NCI-H2227 (cell line): ENCODE results near the gene SPDYE17.
"Not testable (repeated sequence)": the region's sequence is repeated elsewhere in the genome, so short reads cannot be mapped to it uniquely, and the experiment has no call there.

Source experiments
- DNase-seq: peaks from one replicate; lab custom pipeline; 2025; ENCODE audit not compliant: unreplicated experiment; lab: John Stamatoyannopoulos, UW

Gene SPDYE17

GRCh38 chr7:77032261-77032660, at the start of gene SPDYE17:
SPDYE17 (minus strand) TSS chr7:77032361; CDS start chr7:77030570, 1,791 bp downstream.
- not testable (repeated sequence) for DNase-seq

- DNase-seq, result not testable (repeated sequence)
These were observed 48.1 kb upstream of the SPDYE17 start for GRCh38 chr7:77080236-77080635.

GRCh38 chr7:77079624-77080023, 47.5 kb upstream of the SPDYE17 start:
- DNase-seq, result not testable (repeated sequence)

- not testable (repeated sequence) for DNase-seq
These were observed 47.0 kb upstream of the SPDYE17 start for GRCh38 chr7:77079112-77079511.

- DNase-seq, result not testable (repeated sequence)
These were observed 44.9 kb upstream of the SPDYE17 start for GRCh38 chr7:77077060-77077459.

GRCh38 chr7:77074786-77075396, 42.7 kb upstream of the SPDYE17 start:
- DNase-seq, result not testable (repeated sequence)

- DNase-seq, result not testable (repeated sequence)
These were observed 38.9 kb upstream of the SPDYE17 start for GRCh38 chr7:77071108-77071507.

GRCh38 chr7:77065869-77066268, 33.7 kb upstream of the SPDYE17 start:
- DNase-seq, result not testable (repeated sequence)

- not testable (repeated sequence) for DNase-seq
These were observed 31.6 kb upstream of the SPDYE17 start for GRCh38 chr7:77063732-77064131.

GRCh38 chr7:77062557-77062956, 30.4 kb upstream of the SPDYE17 start, which contains the start of gene SPDYE18:
SPDYE18 (minus strand) TSS chr7:77062558; CDS start chr7:77060512, 2,046 bp downstream.
- DNase-seq, result not testable (repeated sequence)

GRCh38 chr7:77026349-77026748, 5.8 kb downstream of the SPDYE17 start:
- not testable (repeated sequence) for DNase-seq

GRCh38 chr7:77010074-77010680, 22.0 kb downstream of the SPDYE17 start:
- not testable (repeated sequence) for DNase-seq

- not testable (repeated sequence) for DNase-seq
These were observed 24.2 kb downstream of the SPDYE17 start for GRCh38 chr7:77008000-77008399.

- not testable (repeated sequence) for DNase-seq
These were observed 25.7 kb downstream of the SPDYE17 start for GRCh38 chr7:77006127-77007110.

GRCh38 chr7:77005461-77006057, 26.6 kb downstream of the SPDYE17 start:
- DNase-seq, result not testable (repeated sequence)

GRCh38 chr7:77004151-77004550, 28.0 kb downstream of the SPDYE17 start:
- not testable (repeated sequence) for DNase-seq

GRCh38 chr7:77003241-77003640, 28.9 kb downstream of the SPDYE17 start:
- DNase-seq, result not testable (repeated sequence)

GRCh38 chr7:77002678-77003233, 29.4 kb downstream of the SPDYE17 start:
- not testable (repeated sequence) for DNase-seq

- DNase-seq, result not testable (repeated sequence)
These were observed 30.1 kb downstream of the SPDYE17 start for GRCh38 chr7:77002104-77002503.

GRCh38 chr7:76999474-77000107, 32.6 kb downstream of the SPDYE17 start:
- not testable (repeated sequence) for DNase-seq
